NCI-H1694 (cell line): ENCODE measurements around the gene PEPD.

Experiments used
- DNase-seq: peaks from one replicate; lab custom pipeline; 2025; lab: John Stamatoyannopoulos, UW

PEPD gene

DNA sequence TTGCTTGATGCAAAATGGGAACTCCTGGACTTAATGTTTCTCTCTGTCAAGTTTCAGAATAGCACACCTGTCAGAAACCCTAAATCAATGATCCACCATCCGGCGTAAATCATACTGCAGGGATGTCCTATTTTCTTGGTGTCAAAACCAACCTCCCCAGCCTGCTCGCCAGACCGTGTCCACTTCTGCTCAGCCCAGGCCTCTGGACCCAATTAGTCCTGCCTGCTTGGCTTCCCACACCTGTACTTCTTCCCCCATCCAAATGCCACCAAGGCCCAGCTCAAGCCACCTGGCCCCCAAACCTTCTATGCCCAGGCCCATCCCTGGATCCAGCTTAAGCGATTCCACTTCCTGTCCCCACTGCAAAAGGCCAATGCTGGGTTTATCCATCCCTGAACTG is 25.1 kb upstream of the PEPD start:
- DNase-seq: no peak

DNA sequence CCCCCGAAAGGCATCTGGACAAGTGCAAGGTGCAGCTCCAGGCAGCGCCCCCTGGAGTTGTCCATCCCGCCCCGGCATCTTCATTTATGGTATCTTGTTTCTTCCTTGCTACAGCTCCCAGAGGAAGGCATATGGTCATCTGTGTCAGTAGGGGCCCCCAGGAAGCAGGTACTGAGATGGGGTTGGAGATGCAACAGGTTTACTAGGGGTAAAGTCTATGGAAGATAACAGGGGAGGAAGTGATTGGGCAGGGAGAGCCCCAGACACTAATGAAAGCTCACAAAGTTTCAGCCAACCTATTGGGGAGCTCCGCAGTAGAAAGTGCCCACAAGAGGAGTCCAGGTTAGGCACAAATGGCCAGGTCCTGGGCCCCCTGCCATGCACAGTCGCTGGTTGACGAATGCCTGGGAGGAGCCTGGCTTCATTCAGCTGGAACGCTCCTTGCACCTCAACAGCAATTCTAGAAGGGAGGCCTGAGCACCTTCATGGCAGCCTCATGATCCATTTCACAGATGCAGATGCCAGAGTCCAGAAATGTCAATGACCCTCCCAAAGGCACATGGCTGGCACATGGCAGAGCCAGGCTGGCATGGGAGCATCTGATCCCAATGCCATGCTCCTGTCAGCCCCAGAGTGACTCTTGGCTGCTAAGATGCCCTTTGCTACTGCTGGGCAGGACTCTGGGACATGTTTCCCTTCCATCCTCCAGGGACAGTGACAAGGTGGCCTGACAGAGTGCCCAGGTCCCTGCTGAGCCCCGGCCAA is 23.8 kb upstream of the PEPD start:
- DNase-seq: no peak

DNA sequence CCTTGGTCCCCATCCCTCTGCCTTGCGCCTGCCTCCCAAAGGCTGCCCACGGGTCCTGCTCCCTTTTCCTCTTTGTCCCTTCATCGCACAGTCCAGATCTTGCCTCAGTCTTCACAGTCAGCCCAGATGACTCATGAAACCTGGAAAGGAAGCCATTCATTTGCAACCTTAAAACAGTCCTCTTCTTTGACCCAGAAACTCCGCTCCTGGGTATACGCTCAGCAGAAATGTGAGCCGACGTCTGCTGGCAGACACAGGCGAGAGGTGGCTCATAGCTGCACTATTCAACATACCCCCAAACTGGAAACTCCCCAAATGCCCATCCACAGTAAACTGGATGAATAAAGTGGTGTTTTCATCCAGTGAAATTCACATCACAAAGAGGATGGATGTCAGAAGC is 13.6 kb upstream of the PEPD start:
- DNase-seq: no peak

DNA sequence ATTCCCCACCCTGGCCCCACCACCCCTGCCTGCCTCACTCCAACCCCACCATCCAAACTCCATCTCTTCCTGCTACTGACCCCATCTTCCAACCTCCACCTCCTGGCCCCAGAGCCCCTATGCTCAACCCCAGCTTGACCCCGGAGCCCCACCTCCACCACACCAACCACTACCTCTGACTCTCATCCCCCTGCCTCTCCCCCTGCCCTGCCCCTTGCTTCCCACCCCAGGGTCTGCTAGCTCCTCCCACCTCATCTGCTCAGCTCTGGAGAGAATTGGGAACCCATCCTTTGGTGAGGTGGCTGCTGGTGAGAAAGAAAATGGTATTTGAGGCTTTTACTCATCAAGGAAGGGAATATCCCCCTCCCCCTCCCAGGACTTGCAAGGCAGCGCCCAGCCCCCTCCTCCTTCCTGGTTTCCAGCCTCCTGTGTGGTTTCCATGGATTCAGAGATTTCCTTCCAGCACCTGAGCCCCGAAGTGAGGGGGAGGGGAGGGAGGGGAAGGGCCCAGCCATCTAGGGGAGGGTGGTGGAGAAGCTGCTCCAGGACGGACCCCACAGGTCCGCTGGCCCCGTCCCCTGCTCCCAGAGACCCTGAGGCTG is 11.4 kb upstream of the PEPD start:
- DNase-seq: no peak

DNA sequence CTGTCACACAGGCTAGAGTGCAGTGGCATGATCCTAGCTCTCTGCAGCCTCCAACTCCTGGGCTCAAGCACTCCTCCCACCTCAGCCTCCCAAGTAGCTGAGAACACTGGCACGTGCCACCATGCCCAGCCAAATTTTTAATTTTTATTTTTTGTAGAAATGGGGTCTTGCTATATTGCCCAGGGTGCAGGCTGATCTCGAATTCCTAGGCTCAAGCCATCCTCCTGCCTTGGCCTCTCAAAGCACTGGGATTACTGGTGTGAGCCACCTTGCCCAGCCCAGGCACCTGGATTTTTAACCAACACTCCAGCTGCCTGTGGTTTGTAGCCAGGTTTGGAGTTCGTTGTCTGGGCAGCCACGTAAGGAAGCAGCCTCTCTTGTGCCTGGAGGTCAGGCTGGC is 9.3 kb upstream of the PEPD start:
- no peak for DNase-seq

DNA sequence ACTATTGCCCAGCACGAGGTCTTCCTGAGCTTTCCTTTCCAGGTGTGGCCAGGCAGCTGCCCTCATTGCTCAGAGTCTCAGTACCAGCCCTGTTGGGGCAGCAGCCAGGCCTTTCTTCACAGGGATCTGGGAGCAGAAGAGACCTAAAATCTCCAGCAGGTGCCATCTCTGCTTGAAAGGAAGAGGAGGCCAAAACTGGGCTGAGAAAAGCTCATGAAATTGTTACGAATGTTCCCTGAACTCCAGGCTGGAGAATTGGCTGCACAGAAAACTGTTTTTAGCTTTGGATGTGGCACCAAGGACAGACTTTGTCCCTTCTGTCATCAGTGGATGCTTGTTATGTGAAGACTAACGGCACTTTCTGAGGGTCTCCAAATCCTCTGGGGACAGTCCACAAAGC is 8.7 kb upstream of the PEPD start:
- no peak for DNase-seq

DNA sequence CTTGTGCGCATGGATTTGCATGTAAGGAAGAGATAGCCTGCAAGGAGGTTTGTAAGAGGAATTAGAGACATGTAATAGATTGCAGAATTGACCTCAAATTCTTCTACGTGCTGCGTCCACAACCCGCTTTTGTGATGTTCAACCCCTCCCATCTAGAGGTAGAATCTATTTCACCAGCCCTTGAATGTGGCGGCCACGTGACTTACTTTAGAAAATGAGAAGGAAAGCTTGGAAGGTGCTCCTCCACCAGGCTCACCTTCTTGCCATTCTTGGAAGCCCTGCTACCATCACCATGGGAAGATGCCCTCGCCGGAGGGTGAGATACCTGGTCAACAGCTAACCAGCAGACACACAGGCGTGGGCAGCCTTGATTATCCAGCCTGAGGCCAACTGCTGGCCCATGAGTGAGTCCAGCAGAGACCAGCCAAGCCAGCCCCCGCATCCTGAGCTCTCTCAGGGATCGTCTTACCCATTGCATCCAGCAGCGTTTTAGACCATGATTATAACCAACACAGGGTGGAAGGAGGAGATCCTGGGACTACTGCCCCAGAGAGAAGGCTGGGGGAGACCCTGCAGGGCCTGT is 7.6 kb upstream of the PEPD start:
- DNase-seq: no peak

DNA sequence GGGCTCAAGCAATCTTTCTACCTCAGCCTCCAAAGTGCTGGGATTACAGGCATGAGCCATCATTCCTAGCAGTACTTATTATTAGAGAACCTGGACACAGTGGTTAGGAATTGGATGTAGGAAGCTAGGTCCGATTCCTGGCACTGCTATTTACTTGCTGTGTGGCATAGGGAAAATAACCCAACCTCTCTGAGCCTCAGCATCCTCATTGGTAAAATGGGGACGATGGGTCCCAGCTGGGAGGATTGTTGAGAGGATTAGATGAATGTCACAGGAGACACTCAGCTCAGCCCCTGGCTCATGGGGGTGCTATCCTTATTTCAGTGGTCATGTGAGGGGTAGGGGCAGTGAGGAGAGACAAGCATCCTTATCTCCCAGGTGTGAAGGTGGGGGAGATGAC is 6.8 kb upstream of the PEPD start:
- DNase-seq: no peak

DNA sequence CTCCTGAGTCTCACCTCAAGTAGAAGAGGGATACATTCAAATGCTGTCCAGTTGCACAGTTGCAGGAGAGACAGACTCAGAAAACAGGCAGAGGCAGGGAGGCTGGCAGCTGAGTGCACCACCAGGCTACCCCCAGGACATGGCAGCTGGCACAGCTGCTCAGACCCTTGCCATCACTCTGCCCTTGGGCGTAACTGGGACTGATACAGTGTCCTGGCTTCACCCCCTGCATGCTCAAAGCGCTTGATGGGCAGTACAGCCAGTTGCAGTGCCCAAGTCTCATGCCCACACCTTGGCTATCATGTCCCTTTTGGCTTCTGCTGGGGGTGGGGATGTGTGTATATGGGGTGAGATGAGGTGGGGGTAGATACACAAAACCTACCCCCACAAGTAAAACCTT is 5.5 kb upstream of the PEPD start:
- DNase-seq: no peak

DNA sequence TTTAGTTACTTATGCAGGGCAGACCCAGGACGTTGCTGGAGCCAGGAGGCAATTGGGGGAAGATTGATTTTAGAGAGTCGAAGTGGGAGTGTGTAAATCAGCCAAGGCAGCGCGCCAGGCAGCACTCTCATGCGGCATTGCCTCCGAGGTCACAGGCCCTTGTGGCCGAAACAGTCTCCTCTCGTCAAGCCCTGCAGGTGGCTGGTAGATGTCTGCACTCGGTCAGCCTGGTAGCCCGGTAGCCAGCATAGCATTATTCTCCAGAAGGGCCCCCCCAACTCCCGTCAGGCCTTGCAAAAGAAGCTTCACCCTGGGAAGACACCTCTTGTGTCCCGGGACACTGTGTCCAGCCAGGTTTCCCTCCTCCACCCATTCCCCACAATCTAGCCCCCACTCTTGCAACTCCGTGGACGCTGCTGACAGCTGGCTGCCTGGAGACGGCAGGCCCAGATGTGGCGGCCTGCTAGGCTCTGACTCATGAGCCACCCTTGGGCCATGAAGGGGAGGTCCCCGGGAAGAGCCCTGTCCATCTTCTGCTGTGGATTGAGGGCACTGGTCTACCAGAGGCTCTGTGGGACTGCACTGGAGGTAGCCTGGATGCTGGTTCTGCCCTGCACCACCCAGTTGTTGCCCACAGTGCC is 2.6 kb upstream of the PEPD start:
- DNase-seq: no peak

DNA sequence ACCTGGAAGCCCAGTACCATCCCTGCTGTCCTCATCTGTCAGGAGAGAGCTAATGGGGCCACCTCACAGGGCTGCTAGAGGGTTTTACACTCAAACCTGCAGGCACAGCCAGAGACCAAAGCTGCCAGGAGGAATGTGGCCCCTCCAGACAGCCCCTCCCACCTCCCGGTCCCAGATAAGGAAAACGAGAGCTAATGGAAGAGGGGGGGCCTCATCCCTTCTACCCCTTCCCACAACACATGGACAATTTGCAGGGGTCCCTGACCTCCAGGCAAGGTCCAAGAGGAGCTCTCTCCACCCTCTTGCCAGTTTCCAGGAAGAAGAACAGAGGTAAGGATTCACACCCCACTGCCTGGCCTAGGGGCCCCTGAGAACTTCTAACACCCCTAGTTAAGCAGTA is 1.6 kb upstream of the PEPD start:
- no peak for DNase-seq

DNA sequence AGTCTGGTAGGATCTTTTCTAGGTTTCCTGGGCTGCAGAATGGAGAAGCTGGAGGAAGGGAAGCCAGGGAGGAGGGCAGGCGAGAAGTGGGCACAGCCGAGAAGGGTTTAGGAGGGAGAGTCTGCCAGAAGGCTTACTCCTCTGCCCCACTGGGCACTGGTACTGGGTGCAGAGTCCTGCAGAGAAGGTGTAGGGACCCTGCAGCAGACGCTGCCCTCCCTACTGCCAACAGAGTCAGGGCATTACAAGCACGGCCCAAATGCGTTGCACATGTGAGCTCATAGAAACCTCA is 726 bp upstream of the PEPD start:
- no peak for DNase-seq

DNA sequence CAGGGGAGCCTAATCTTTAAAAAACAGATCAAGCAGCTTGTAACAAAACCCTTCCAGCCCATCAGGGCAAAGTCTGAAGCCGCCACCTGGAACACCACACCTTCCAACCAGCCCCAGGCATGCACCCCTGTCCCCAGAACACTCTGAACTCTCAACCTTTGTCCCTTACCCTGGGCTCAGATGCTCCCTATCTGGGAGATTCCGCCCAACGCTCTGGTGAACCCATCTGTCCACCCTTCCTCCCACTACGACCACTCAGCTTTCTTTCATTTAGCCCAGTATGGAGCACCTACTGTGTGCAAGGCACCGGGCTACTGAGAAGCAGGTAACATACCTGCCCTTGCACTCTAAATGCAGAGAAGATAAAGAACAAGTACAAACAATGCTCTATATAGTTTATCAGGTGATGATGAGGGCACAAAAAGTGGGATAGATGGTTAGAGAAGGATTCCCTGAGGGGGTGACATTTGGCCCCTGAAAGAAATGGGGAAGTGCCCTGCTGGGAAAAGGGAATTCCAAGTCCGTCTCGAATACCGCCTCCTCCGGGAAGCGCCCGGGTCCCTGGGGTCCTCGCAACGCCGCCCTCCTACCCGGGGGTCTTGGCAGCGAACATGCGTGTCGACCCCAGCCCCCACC is 629 bp downstream of the PEPD start:
- DNase-seq: no peak

DNA sequence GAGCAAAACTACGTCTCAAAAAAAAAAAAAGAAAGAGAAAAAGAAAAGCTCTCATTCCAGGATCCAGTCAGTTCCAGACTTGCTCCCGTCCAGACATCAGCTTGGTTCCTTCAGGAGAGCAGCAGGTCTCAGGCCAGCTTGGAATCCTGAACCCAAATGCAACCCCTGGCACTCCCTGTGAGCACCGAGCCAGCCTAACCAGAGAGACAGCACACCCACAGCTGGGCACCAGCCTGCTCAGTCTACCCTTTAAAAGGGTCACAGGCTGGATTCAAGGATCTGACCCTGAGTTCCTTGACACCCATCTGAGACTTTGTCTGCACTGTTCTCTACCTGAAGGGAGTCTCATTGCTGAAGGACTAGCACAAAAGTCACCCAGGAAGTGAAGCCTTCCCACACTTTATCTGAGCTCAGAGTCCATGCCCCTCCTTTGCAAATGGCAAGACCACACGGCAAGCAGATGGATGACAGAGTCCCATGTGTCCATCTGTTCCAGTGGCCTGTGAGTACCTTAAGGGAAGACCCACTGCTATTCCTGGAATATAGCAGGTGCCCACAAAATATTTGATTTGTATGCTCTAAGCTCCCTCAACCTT is 1.4 kb downstream of the PEPD start:
- DNase-seq: no peak

DNA sequence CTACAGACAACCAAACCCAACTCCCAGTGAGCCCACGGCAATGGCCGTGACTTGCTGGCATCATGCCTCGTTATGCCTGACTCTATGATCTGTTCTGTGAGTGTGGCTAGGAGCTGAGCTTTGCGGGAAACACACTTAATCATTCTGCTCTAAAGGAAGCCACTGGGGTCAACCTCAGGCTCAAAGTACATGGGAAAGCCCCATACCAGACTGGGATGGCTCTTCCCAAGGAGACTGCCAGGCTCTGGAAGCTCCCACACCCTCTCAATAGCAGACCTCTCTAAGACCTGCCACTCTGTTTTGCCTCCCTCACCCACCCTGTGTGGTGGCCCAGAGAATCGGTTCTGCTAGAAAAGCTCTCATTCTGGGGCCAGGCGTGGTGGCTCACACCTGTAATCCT is 2.2 kb downstream of the PEPD start:
- no peak for DNase-seq

DNA sequence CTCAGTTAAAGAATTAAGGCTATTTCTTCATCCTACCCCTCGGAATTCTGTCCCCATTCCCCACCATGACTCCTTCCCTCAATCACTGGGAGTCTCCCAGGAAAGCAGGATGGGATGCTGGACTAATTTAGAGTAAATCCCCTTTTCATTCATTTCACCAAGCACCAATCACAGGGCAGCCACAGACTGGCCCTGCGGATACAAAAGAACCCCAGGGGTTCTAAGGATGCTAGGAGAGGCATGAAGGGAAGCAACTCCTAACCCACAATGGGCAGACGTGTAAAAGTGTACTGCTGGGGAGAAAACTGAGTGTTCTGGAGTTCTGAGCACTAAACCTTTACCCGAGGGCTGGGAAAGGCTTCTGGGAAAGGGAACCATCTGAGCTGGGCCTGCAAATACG is 3.0 kb downstream of the PEPD start:
- DNase-seq: no peak

DNA sequence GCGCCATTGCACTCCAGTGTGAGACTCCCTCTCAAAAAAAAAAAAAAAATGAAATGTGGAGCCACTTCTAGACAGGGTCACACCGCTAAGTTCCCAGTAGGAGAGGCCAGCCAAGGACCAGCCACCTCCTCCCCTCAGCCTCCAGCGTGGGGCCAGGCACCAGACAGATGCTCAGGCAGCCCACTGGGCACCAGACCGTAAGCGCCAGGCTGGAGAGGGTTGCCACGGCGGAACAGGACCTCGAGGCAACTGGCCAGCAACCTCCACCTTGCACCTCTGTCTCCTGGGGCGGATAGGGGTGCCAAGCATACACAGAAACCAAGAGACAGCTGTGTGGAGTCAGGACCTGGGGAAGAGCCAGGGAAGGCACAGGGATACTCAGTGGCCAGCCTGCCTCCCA is 3.7 kb downstream of the PEPD start:
- no peak for DNase-seq

DNA sequence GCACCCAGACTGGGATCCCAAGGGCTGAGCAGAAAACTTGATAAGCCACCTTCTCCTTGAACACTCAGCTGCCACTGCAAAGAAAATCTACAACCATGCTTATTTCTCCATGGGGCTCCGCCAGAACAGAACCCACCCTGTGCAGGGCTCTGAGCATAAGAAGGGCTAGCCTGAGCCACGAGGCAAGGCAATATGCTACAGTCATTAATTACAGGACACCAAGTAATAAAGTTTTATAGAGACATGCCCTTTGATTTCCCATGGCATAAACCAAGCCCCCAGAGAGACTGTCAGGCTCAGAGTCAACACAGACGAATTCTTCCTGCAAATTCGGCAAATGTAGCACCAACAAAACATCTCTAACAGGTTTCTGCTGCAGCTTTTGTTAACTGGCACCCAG is 5.7 kb downstream of the PEPD start:
- no peak for DNase-seq

DNA sequence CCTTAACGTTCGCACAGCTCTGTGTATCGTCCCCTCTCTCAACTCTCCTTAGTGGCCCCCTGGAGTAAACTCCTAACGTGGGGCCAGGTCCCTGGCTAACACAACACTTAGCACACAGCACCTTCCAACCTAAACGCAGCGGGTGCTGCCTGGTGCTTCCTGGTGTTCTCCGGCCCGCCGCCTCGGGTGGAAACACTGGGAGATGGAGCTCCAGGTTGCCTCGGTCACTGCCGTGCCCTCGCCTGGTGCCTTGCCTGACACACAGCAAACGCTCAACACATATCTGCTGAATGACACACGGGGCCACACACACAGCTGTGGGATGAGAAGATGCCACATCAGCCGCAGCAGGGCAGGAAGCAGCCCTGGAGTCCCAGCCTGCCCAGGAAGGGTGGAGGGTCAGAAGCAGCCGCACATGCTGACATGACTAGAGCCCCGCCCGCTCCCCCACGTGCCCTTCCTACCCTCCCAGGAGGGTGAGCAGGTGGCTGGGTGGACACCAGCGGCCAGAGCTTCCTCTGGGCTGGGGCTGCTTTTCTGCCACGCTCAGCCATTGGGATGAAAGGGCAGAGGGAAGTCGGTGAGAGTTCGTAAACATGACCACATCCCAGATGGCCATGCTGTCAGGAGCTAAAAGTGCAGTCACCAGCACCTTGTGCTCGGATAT is 6.6 kb downstream of the PEPD start:
- DNase-seq: no peak

DNA sequence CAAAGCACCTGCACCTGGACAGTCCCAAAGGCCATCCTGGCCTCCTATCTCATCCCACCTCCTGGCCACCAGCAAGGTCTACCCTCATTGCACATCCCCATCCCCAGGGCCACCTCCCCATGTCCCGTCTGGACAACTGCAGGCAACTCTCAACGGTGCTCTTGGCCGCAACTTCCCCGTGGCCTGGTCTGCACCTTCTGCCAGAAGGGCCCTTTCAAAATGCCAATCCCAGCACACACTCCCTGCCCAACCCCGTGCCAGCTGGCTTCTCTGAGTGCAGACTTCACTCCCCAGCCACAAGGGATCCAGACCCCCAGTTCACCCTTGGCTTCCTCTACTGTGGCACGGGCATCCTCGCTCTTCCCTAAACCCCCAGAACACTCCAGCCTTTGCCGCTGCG is 8.2 kb downstream of the PEPD start:
- DNase-seq: no peak

DNA sequence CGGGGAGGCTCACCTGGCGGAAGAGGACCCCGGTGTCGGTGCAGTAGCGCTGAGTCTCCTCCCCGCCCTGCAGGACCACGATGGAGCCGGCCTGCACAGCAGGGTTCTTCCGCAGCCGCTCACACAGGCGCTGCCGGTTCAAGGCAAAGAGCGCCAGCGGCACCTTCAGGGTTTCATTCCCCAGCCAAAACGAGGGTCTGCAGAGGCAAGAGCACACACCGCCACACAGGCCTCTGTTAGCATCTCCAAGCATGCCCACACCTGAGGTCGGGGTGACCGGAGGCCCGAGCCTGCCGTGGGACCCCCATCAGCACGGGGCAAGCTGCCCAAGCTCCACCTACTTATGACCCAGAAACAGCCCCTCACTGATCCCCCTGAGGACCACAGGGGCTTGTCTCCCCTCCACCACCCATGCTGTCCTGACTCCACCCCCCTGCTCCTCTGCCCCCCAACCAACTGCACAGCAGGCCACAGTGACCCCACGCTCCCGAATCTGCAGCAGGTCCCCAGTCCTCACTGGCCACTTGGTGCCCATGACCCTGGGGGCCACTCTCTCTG is 8.9 kb downstream of the PEPD start:
- no peak for DNase-seq

DNA sequence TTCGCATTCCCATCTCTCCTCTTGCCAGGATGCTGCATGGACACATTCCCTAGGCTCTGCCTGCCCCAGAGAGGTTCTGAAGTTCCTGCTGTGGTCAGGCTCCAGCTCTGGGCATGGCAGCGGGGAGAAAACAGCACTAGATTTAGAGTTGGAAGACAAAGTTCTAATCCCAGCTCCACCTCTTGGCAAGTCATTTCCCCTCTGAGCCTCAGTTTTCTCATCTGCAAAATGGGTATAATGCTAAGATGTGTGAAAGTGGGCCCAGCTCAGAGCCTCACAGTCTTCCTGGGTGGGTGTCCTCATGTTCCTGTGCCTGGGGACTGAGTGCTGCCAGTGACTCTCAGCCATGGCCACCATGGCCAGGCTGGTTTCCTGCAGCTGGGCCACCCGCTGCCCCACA is 9.6 kb downstream of the PEPD start:
- no peak for DNase-seq
